Activated CD4-positive, alpha-beta memory T cell treated with anti-CD3 and anti-CD28 coated beads, Interleukin-2, amount 10 ng/mL, durations not matched to agents 7 days and 5 days (primary cell): ENCODE results near the gene TTC28. TPM values are rescaled to one million over a fixed set of nuclear protein-coding genes. Genes with fewer than 3 reads are reported as not detected.
"Not testable (repeated sequence)": the region's sequence is repeated elsewhere in the genome, so short reads cannot be mapped to it uniquely, and the experiment has no call there.

Experiments
- CTCF ChIA-PET: fragments of 350-600 bp; sonication (Branson Sonifier 250); formaldehyde crosslinking; loops from one replicate; lab custom pipeline; 2021; ENCODE audit warnings: antibody characterized with exemption, inconsistent platforms; lab: Charles Lee
- POLR2A ChIA-PET: fragments of 350-600 bp; sonication (Branson Sonifier 250); formaldehyde crosslinking; loops from one replicate; lab custom pipeline; 2021; ENCODE audit warnings: antibody characterized with exemption; lab: Charles Lee
- DNase-seq: peaks from one replicate; pipeline ENCODE4 v3.0.0-alpha.2; 2020
- H3K27ac Mint-ChIP-seq: one replicate; pipeline ENCODE4 v1.8.0; 2021; ENCODE audit warnings: mild to moderate bottlenecking, mixed read lengths
- H3K27me3 Mint-ChIP-seq: one replicate; pipeline ENCODE4 v1.8.0; 2021; ENCODE audit warnings: mixed read lengths
- H3K36me3 Mint-ChIP-seq: one replicate; pipeline ENCODE4 v1.8.0; 2021; ENCODE audit warnings: low read depth, mixed read lengths
- H3K4me1 Mint-ChIP-seq: one replicate; pipeline ENCODE4 v1.8.0; 2021; ENCODE audit warnings: mixed read lengths
- H3K4me3 Mint-ChIP-seq: one replicate; pipeline ENCODE4 v1.8.0; 2021; ENCODE audit warnings: mild to moderate bottlenecking, mixed read lengths
- H3K9me3 Mint-ChIP-seq: one replicate; pipeline ENCODE4 v1.8.0; 2021; ENCODE audit warnings: mixed read lengths
- total RNA-seq, 2 experiments: library from RNA; stranded (reverse); gene quantifications; one replicate each; pipeline ENCODE4 v1.2.3, GENCODE V29; 2021

Gene TTC28
- total RNA-seq, 2 experiments from 2014 or later: 0.93 to 1.4 TPM

GRCh38 chr22:28585324-28585723 lies 94.3 kb downstream of the TTC28 start:
- H3K4me1 Mint-ChIP-seq: no peaks in the 10 kb centered on the region
- CTCF ChIA-PET: no interaction called here
- H3K27ac Mint-ChIP-seq: no peak overlapping the region

DNA sequence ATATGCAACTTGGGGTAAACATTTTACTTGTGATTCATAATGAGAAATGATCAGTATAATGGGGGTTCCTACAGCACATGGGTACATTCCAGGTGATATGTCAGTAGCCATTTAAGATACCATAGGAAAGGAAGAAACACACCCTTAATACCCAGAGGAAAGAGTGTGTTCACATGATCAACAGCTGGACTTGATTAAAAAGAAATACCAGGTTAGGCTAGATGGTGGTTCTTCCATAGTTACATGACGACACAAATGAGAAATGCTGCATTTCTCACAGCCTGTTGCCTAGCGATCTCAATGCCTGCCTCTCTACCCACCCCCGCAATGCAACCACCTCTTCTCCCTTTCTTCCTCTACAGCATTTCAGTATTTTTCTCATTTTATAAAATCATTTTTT lies 96.8 kb downstream of the TTC28 start:
- Mint-ChIP-seq H3K9me3 (no peaks in the 10 kb centered on the region), H3K36me3 (no peaks in the 10 kb centered on the region), H3K4me1 (no peaks in the 10 kb centered on the region), H3K27me3 (peaks cover 22% of the 10 kb centered on the region), H3K4me3 (no peak overlapping the region), H3K27ac (no peak overlapping the region)
- CTCF ChIA-PET: no interaction called here
- DNase-seq: no peak
- POLR2A ChIA-PET: no interaction called here

More at GRCh38 chr22:28585324-28585723, 94.3 kb downstream of the TTC28 start:
- H3K4me3 Mint-ChIP-seq: no peak overlapping the region
- no peaks in the 10 kb centered on the region for H3K36me3 Mint-ChIP-seq
- no peak for DNase-seq
- POLR2A ChIA-PET: no interaction called here
- no peaks in the 10 kb centered on the region for H3K9me3 Mint-ChIP-seq
- H3K27me3 Mint-ChIP-seq: peaks cover 24% of the 10 kb centered on the region

DNA sequence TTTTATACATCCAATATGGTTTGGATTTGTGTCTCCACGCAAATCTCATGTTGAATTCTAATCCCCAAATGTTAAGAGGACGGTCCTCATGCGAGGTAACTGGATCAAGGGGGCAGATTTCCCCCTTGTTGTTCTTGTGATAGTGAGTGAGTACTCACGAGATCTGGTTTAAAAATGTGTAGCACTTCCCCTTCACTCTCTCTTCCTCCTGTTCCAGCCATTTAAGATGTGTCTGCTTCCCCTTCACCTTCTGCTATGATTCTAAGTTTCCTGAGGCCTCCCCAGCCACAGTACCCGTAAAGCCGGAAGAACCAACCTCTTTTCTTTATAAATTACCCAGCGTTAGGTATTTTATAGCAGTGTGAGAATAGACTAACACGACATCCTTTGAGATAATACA lies 98.6 kb downstream of the TTC28 start:
- Mint-ChIP-seq H3K4me1 (no peaks in the 10 kb centered on the region), H3K36me3 (no peaks in the 10 kb centered on the region), H3K27me3 (peaks cover 38% of the 10 kb centered on the region), H3K4me3 (no peak overlapping the region), H3K9me3 (no peaks in the 10 kb centered on the region), H3K27ac (no peak overlapping the region)
- ChIA-PET CTCF (no interaction called here), POLR2A (no interaction called here)
- DNase-seq: no peak

- ChIA-PET POLR2A (no interaction called here), CTCF (no interaction called here)
- no peaks in the 10 kb centered on the region for H3K36me3 Mint-ChIP-seq
- H3K4me3 Mint-ChIP-seq: no peak overlapping the region
- H3K27ac Mint-ChIP-seq: no peak overlapping the region
- peaks cover 42% of the 10 kb centered on the region for H3K27me3 Mint-ChIP-seq
- H3K4me1 Mint-ChIP-seq: no peaks in the 10 kb centered on the region
- DNase-seq: no peak
- no peaks in the 10 kb centered on the region for H3K9me3 Mint-ChIP-seq
Observed at GRCh38 chr22:28576162-28576561, 103.5 kb downstream of the TTC28 start.

- POLR2A ChIA-PET: interaction anchor here (0.6 kb wide), 1 partner anchor 50 kb away, joined by 4 read pairs; no protein-coding TSS in a partner anchor
- H3K36me3 Mint-ChIP-seq: no peaks in the 10 kb centered on the region
- no peak overlapping the region for H3K27ac Mint-ChIP-seq
- CTCF ChIA-PET: no interaction called here
- no peaks in the 10 kb centered on the region for H3K9me3 Mint-ChIP-seq
- DNase-seq: no peak
- H3K27me3 Mint-ChIP-seq: peaks cover 50% of the 10 kb centered on the region
- H3K4me3 Mint-ChIP-seq: no peak overlapping the region
- H3K4me1 Mint-ChIP-seq: no peaks in the 10 kb centered on the region
Observed at GRCh38 chr22:28574159-28574788, 105.4 kb downstream of the TTC28 start.

DNA sequence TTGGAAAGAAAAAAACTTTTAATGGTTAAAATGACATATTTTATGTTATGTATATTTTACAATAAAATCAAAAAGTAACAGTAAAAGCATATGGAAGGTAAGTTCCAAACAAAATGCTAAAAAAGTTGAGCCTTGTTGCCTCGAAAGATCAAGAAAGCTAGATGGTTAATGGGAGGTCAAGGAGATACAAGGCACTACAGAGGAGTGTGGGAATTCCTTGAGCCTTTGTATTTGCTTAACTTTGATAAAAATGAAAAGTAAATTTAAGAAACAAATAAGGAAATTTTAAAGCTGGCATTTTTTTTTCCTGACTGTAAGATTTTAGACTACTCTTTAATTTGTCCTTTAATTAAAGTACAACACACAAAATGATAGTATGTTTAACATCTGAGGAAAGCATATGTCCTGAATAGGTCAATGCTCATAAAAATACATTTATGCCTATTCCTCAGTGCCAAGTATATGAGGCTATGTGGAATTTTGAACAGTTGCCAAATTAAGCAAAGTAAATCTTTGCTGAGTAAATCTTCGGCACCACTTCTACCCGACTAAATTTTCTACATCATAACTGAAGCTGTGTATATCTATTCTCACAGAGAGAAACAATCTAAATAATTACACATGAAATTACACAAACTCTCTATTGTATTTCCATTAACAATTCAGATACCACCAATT lies 108.8 kb downstream of the TTC28 start:
- Mint-ChIP-seq H3K27ac (no peak overlapping the region), H3K4me3 (no peak overlapping the region), H3K9me3 (no peaks in the 10 kb centered on the region), H3K27me3 (peaks cover 41% of the 10 kb centered on the region), H3K4me1 (no peaks in the 10 kb centered on the region), H3K36me3 (no peaks in the 10 kb centered on the region)
- ChIA-PET CTCF (no interaction called here), POLR2A (no interaction called here)
- no peak for DNase-seq

- H3K36me3 Mint-ChIP-seq, CTCF ChIA-PET, POLR2A ChIA-PET, H3K4me1 Mint-ChIP-seq, H3K9me3 Mint-ChIP-seq, H3K4me3 Mint-ChIP-seq, DNase-seq, H3K27ac Mint-ChIP-seq: not testable (repeated sequence)
- peaks cover 32% of the 10 kb centered on the region for H3K27me3 Mint-ChIP-seq
Observed at GRCh38 chr22:28568974-28569373, 110.7 kb downstream of the TTC28 start.

- H3K27ac Mint-ChIP-seq: no peak overlapping the region
- H3K27me3 Mint-ChIP-seq: peaks cover 34% of the 10 kb centered on the region
- no peaks in the 10 kb centered on the region for H3K4me1 Mint-ChIP-seq
- no peak overlapping the region for H3K4me3 Mint-ChIP-seq
- ChIA-PET POLR2A (no interaction called here), CTCF (no interaction called here)
- H3K36me3 Mint-ChIP-seq: no peaks in the 10 kb centered on the region
- DNase-seq: no peak
- no peaks in the 10 kb centered on the region for H3K9me3 Mint-ChIP-seq
Observed at GRCh38 chr22:28568099-28568498, 111.5 kb downstream of the TTC28 start.

DNA sequence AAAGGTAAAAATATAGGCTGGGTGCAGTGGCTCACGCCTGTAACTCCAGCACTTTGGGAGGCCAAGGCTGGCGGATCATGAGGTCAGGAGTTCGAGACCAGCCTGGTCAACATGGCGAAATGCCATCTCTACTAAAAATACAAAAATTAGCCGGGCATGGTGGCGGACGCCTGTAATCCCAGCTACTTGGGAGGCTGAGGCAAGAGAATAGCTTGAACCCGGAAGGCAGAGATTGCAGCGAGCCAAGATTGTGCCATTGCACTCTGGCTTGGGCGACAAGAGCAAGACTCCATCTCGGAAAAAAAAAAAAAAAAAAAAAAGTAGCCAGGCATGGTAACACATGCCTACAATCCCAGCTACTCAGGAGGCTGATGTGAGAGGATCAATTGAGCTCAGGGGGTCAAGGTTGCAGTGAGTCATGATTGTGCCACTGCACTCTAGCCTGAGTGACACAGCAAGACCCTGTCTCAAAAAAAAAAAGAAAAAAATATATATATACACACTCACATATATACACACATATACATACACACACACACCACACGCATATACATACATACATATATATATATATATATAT lies 112.6 kb downstream of the TTC28 start:
- H3K4me3 Mint-ChIP-seq, H3K36me3 Mint-ChIP-seq, POLR2A ChIA-PET, H3K9me3 Mint-ChIP-seq, H3K27ac Mint-ChIP-seq, DNase-seq, H3K4me1 Mint-ChIP-seq: not testable (repeated sequence)
- H3K27me3 Mint-ChIP-seq: peaks cover 34% of the 10 kb centered on the region
- CTCF ChIA-PET: interaction anchor here (1.5 kb wide), 1 partner anchor 34 kb away, joined by 3 read pairs; no protein-coding TSS in a partner anchor

- no peaks in the 10 kb centered on the region for H3K4me1 Mint-ChIP-seq
- no peaks in the 10 kb centered on the region for H3K9me3 Mint-ChIP-seq
- ChIA-PET POLR2A (no interaction called here), CTCF (no interaction called here)
- no peak overlapping the region for H3K27ac Mint-ChIP-seq
- DNase-seq: no peak
- H3K36me3 Mint-ChIP-seq: no peaks in the 10 kb centered on the region
- H3K4me3 Mint-ChIP-seq: no peak overlapping the region
- H3K27me3 Mint-ChIP-seq: peaks cover 32% of the 10 kb centered on the region
Observed at GRCh38 chr22:28563636-28564035, 116.0 kb downstream of the TTC28 start.

DNA sequence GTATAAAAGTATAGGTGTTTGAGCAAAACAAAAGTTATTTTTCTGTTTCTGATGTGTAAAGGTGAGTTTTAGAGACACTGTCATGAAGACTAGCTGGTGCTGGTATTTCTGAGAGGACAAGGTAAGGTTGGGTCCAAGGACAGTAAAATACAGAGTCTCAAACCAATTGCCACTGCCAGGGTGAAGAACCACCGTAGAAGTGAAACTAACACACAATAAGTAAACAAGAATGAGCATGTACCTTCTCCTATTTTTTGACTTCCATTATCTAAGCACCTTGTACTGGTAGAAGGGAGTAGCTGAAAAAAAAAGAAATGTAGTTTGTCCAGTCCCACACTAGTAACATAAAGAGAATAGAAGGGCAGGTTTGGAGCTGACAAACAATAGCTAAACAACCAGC lies 117.3 kb downstream of the TTC28 start:
- H3K27ac Mint-ChIP-seq: no peak overlapping the region
- H3K4me3 Mint-ChIP-seq: no peak overlapping the region
- ChIA-PET CTCF (no interaction called here), POLR2A (no interaction called here)
- H3K27me3 Mint-ChIP-seq: peaks cover 25% of the 10 kb centered on the region
- no peaks in the 10 kb centered on the region for H3K9me3 Mint-ChIP-seq
- no peak for DNase-seq
- no peaks in the 10 kb centered on the region for H3K4me1 Mint-ChIP-seq
- H3K36me3 Mint-ChIP-seq: no peaks in the 10 kb centered on the region

DNA sequence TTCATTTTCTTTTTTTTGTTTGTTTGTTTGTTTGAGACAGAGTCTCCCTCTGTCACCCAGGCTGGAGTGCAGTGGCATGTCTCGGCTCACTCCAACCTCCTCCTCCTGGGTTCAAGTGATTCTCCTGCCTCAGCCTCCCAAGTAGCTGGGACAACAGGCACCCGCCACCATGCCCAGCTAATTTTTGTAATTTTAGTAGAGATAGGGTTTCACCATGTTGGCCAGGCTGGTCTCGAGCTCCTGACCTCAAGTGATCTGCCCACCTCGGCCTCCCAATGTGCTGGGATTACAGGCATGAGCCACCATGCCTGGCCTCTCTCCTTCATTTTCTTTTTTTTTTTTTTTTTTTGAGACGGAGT lies 118.9 kb downstream of the TTC28 start:
- POLR2A ChIA-PET, H3K36me3 Mint-ChIP-seq, CTCF ChIA-PET, H3K9me3 Mint-ChIP-seq, H3K4me3 Mint-ChIP-seq, DNase-seq, H3K27ac Mint-ChIP-seq, H3K4me1 Mint-ChIP-seq: not testable (repeated sequence)
- H3K27me3 Mint-ChIP-seq: peaks cover 19% of the 10 kb centered on the region

DNA sequence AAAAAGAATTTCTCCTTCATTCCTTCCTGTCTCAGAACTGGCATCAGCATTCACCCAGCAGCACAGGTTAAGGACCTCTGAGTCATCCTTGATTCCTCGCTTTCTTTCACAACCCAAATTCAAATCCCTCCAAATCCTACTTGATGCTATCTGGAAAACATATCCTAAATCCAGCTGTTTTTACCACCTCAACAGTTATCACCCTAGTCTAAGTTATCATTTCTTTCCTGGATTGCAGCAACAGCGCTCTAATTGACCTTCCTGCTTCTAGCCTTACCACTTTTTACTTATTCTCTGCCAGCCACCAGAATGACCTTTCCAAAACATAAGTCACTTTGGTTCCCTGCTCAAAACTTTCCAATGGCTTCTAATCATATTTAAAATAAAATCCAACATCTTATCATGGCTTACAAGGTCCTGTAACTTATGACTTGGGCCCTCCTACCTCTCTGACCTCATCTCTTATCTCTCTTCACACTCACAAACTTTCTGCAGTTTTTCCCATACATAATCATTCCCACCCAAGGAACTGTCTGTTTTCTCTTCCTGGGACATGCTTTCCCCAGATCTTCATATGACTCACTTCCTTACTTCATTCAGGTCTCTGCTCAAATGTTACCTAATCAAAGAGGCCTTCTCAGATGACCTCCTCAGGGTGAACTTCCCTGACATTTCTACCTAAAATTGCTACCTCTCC lies 119.4 kb downstream of the TTC28 start:
- no peaks in the 10 kb centered on the region for H3K9me3 Mint-ChIP-seq
- no peaks in the 10 kb centered on the region for H3K36me3 Mint-ChIP-seq
- H3K27ac Mint-ChIP-seq: no peak overlapping the region
- H3K27me3 Mint-ChIP-seq: peaks cover 20% of the 10 kb centered on the region
- H3K4me3 Mint-ChIP-seq: no peak overlapping the region
- H3K4me1 Mint-ChIP-seq: no peaks in the 10 kb centered on the region
- ChIA-PET POLR2A (no interaction called here), CTCF (no interaction called here)
- DNase-seq: no peak
